Liver (tissue), 9 donors: Measurements from ENCODE around the gene EIPR1. TPM values are rescaled to one million over a fixed set of nuclear protein-coding genes. Genes with fewer than 3 reads are reported as not detected.

Experiments
- DNase-seq: peaks from one replicate; pipeline ENCODE4 v3.0.0-alpha.2; 2017; ENCODE audit warnings: low spot score
- H3K27ac ChIP-seq, 2 donors: one replicate each; pipeline ENCODE4 v1.7.0; 2013; ENCODE audit warnings: inconsistent platforms in 2 of 2, low read length in 2 of 2, control low read depth in 1 of 2, low read depth in 1 of 2, mild to moderate bottlenecking in 1 of 2
- H3K27me3 ChIP-seq, 4 donors: one replicate each; pipeline versions ENCODE4 v1.6.1 to v1.7.0; 2013; ENCODE audit warnings: low read length in 3 of 4, inconsistent platforms in 1 of 4, mild to moderate bottlenecking in 1 of 4, moderate library complexity in 1 of 4; ENCODE audit not compliant: control insufficient read depth in 4 of 4, insufficient read depth in 4 of 4
- H3K36me3 ChIP-seq, 4 donors: one replicate each; pipeline versions ENCODE4 v1.6.1 to v1.7.0; 2013; ENCODE audit warnings: low read length in 3 of 4, mild to moderate bottlenecking in 3 of 4, low read depth in 1 of 4, moderate library complexity in 1 of 4; ENCODE audit not compliant: control insufficient read depth in 4 of 4, insufficient read depth in 3 of 4
- H3K4me1 ChIP-seq, 4 donors: one replicate each; pipeline versions ENCODE4 v1.6.1 to v1.7.0; 2013; ENCODE audit warnings: low read length in 3 of 4, mild to moderate bottlenecking in 3 of 4, moderate library complexity in 1 of 4; ENCODE audit not compliant: control insufficient read depth in 4 of 4, insufficient read depth in 4 of 4
- H3K4me3 ChIP-seq, 3 donors: one replicate each; pipeline versions ENCODE4 v1.6.1 to v1.7.0; 2013; ENCODE audit warnings: low read length in 3 of 3, control low read depth in 1 of 3, low read depth in 1 of 3, mild to moderate bottlenecking in 1 of 3
- H3K9ac ChIP-seq, 2 donors: one replicate each; pipeline ENCODE4 v1.7.0; 2013; ENCODE audit warnings: low read length in 2 of 2, mild to moderate bottlenecking in 2 of 2, moderate library complexity in 2 of 2, control low read depth in 1 of 2, low read depth in 1 of 2
- H3K9me3 ChIP-seq, 4 donors: one replicate each; pipeline versions ENCODE4 v1.6.1 to v1.7.0; 2013; ENCODE audit warnings: low read length in 3 of 4; ENCODE audit not compliant: control insufficient read depth in 4 of 4
- FOXA1 ChIP-seq: IDR thresholded peaks from 2 replicates; pipeline ENCODE4 v1.6.1; 2016; ENCODE audit warnings: antibody characterized with exemption
- FOXA2 ChIP-seq: IDR thresholded peaks from 2 replicates; pipeline ENCODE4 v1.6.1; 2016; ENCODE audit warnings: antibody characterized with exemption
- GABPA ChIP-seq, 2 donors: IDR thresholded peaks in 1 of 2; conservative IDR thresholded peaks in 1 of 2; 2 replicates each; pipeline ENCODE4 v1.6.1; 2016; ENCODE audit warnings: antibody characterized with exemption in 2 of 2, mild to moderate bottlenecking in 1 of 2, moderate library complexity in 1 of 2
- JUND ChIP-seq, 2 donors: IDR thresholded peaks; 2 replicates each; pipeline ENCODE4 v1.6.1; 2016; ENCODE audit warnings: antibody characterized with exemption in 2 of 2
- MAX ChIP-seq: IDR thresholded peaks from 2 replicates; pipeline ENCODE4 v1.6.1; 2016; ENCODE audit warnings: antibody characterized with exemption
- REST ChIP-seq: IDR thresholded peaks from 2 replicates; pipeline ENCODE4 v1.6.1; 2016; ENCODE audit warnings: antibody characterized with exemption, mild to moderate bottlenecking
- TAF1 ChIP-seq: conservative IDR thresholded peaks from 2 replicates; pipeline ENCODE4 v1.6.1; 2016; ENCODE audit warnings: antibody characterized with exemption, mild to moderate bottlenecking
- YY1 ChIP-seq: IDR thresholded peaks from 2 replicates; pipeline ENCODE4 v1.6.1; 2016; ENCODE audit warnings: antibody characterized with exemption, mild to moderate bottlenecking
- WGBS: extraction: QIAGEN DNeasy Blood & Tissue Kit; methylation state at CpG from one replicate; pipeline ENCODE4 v1.1.7; 2013; 5-methylcytosine and 5-hydroxymethylcytosine counted together
- polyA plus RNA-seq, 2 donors: library from polyadenylated mRNA; stranded (reverse) in 1 of 2; unstranded in 1 of 2; fragments of 200-250 nt in 1 of 2; fragments of >200 nt in 1 of 2; fragmentation: Nextera tagmentation in 1 of 2; extraction: Ambion mirVana in 1 of 2; gene quantifications; one replicate each; pipeline versions ENCODE4 v1.2.1 to v1.2.3, GENCODE V29; 2013 to 2015
- total RNA-seq, 2 donors: library from RNA; depleted of rRNA; stranded (reverse); fragments of >200 nt; gene quantifications; one replicate each; pipeline ENCODE4 v1.2.3, GENCODE V29; 2014
- TF ChIP-seq, protein P1 (sequence below): IDR thresholded peaks from 2 replicates; pipeline ENCODE4 v1.6.1; 2016; ENCODE audit warnings: antibody characterized with exemption
- TF ChIP-seq, protein P2 (sequence below): IDR thresholded peaks from 2 replicates; pipeline ENCODE4 v1.6.1; 2016; ENCODE audit warnings: antibody characterized with exemption
- donor health status: healthy.
- donor health status: healthy.
- donor health status: healthy.
- donor health status: healthy.
- donor health status: healthy.

EIPR1 gene
- total and polyA plus RNA-seq, 4 donors, result 7.6 to 12.1 (median 11.4) TPM

DNA sequence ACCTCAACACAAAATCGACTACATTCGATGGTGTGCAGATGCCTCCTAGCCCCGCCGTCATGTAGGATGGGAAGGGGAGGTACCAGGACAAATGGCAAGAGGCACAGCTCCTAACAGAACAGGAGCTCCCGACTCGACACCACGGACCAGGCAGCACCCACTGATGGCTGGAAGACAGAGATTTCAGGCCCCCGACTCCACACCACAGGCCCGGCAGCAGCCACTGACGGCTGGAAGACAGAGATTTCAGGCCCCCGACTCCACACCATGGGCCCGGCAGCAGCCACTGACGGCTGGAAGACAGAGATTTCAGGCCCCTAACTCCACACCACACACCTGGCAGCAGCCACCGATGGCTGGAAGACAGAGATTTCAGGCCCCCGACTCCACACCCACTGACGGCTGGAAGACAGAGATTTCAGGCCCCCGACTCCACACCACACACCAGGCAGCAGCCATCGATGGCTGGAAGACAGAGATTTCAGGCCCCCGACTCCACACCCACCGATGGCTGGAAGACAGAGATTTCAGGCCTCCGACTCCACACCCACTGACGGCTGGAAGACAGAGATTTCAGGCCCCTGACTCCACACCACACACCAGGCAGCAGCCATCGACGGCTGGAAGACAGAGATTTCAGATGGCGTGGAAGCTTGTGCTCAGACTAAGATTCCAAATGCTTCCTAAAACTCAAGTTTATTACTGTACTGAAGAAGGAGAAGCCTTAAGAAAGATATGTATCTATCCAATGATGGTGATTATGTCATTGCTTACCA, 135.5 kb downstream of the EIPR1 start:
- 87% methylated on average over 24 of the region's 25 CpGs for WGBS
- no peak for TF ChIP-seq FOXA2
- no peak for TF ChIP-seq REST
- no peak for TF ChIP-seq YY1
- TF ChIP-seq, protein P1, sequence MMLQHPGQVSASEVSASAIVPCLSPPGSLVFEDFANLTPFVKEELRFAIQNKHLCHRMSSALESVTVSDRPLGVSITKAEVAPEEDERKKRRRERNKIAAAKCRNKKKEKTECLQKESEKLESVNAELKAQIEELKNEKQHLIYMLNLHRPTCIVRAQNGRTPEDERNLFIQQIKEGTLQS, result no peak
- TF ChIP-seq MAX, result no peak
- TF ChIP-seq TAF1, result no peak
- TF ChIP-seq, protein P2, sequence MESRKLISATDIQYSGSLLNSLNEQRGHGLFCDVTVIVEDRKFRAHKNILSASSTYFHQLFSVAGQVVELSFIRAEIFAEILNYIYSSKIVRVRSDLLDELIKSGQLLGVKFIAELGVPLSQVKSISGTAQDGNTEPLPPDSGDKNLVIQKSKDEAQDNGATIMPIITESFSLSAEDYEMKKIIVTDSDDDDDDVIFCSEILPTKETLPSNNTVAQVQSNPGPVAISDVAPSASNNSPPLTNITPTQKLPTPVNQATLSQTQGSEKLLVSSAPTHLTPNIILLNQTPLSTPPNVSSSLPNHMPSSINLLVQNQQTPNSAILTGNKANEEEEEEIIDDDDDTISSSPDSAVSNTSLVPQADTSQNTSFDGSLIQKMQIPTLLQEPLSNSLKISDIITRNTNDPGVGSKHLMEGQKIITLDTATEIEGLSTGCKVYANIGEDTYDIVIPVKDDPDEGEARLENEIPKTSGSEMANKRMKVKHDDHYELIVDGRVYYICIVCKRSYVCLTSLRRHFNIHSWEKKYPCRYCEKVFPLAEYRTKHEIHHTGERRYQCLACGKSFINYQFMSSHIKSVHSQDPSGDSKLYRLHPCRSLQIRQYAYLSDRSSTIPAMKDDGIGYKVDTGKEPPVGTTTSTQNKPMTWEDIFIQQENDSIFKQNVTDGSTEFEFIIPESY, result no peak
- TF ChIP-seq FOXA1, result no peak
- TF ChIP-seq JUND (IDR thresholded peaks at IDR 0.05), result no peak
- Histone ChIP-seq H3K4me3 (no peak overlapping the region), H3K9ac (no peak overlapping the region), H3K4me1 (no peaks in the 10 kb centered on the region), H3K36me3 (no peaks in the 10 kb centered on the region), H3K27ac (no peak overlapping the region), H3K27me3 (no peaks in the 10 kb centered on the region), H3K9me3 (no peaks in the 10 kb centered on the region)
- no peak for DNase-seq

DNA sequence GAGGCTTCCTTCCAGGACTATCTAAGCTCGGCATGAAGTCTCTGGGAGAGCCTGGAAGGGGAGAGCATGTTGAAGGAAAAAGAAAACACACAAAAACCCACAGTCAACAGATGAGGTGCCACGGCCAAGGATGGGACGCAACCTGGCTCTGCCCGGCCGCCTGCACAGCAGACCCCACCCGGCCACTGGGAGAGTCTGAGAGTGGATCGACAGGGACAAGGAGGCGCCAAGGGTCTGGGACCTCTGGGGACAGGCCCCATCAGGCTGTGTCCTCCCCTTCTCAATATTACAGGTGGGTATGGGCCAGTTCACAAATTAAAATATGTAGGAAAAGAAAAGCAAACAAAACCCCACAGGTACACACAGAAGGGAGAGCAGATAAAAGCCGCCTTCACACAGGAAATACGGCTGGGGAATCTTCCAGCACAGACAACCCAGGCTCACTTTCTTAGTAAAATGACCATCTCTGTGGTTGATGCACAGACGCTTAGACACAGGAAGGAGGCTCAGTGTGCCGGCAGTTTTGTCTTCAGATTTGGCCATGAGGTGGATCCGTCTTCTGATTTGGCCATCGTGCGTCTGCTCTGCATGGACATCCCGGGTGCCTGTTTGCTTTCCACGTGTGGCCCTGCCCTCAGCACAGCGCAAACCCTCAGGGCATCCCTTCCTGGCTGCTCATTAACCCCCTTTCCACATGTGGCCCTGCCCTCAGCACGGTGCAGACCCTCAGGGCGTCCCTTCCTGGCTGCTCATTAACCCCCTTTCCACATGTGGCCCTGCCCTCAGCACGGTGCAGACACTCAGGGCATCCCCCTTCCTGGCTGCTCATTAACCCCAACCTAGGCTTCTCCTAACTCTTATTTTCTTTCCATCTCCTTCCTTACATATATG, 138.4 kb downstream of the EIPR1 start:
- Histone ChIP-seq H3K27me3 (no peaks in the 10 kb centered on the region), H3K27ac (no peak overlapping the region), H3K4me1 (no peaks in the 10 kb centered on the region), H3K4me3 (no peak overlapping the region), H3K9ac (no peak overlapping the region), H3K36me3 (peaks cover 0 to 1% (median 0%) of the 10 kb centered on the region in 4 donors), H3K9me3 (no peaks in the 10 kb centered on the region)
- no peak for DNase-seq
- no peak for TF ChIP-seq GABPA (IDR thresholded peaks at IDR 0.05 in 1 of 2, conservative IDR thresholded peaks at IDR 0.05 in 1 of 2)
- WGBS, result 73% methylated on average over 21 of the region's 21 CpGs
